NCI-H1694 (cell line): ENCODE data around the gene PSMD8.
"Not testable (repeated sequence)": the region's sequence is repeated elsewhere in the genome, so short reads cannot be mapped to it uniquely, and the experiment has no call there.

Source experiments
- DNase-seq: peaks from one replicate; lab custom pipeline; 2025; lab: John Stamatoyannopoulos, UW

PSMD8 gene

DNA sequence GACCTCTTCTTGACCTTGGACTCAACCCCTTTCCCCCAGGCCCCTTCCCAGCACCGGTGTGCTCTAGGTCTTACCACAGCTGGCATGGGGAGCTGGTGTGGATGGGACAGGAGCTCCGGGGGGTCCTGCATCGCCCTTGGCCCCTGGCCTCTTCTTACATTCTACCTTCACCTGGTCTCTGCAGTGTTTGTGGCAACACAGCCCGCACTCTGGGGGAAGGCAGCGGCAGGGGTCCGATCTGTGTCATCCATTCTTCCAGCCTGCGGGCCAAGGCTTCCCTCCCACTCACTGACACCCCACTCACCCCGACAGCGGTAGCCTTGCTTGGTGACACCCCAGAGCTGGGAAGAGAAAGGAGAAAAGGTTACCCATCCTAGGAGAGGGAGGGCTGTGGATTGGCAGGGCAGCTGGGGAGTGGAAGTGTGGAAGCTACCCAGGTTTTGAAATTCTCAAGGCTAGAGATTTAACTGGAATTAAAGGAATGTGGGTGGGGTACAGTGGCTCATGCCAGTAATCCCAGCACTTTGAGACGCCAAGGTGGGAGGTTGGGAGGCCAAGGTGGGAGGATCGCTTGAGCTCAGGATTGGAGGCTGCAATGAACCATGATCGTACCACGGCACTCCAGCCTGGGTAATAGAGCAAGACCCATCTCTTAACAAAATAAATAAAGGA, 36.8 kb downstream of the PSMD8 start:
- no peak for DNase-seq

DNA sequence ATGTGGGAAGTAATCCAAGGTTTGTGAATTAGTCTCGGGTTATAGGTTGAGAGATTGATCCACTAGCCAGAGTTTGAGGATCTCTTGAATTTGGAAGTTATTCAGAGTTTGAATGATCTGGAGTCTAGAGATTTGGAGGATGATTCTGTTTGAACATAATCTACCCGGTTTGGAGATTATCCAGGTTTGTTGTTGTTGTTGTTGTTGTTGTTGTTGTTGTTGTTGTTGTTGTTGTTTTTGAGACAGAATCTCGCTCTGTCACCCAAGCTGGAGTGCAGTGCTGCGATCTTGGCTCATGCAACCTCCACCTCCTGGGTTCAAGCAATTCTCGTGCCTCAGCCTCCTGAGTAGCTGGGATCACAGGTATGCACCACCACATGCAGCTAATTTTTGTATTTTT, 37.5 kb downstream of the PSMD8 start:
- not testable (repeated sequence) for DNase-seq

DNA sequence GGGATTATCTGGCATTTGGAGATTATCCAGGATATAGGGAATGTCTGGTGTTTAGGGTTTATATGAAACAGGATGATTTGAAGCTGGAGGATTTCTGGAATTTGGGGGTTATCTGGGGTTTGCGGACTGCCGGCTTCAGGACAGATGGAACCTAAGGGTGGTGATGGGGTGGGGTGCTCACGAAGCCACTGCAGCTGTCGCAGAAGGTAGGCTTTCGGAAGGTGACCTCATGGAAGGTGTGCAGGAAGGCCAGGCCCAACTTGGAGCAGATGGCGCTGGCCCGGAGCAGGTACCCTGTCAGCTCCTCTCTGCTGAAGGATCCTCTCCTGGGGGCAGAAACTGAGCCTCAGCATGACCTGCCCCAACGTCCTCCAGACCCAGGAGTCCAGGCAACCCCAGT, 38.1 kb downstream of the PSMD8 start:
- no peak for DNase-seq

DNA sequence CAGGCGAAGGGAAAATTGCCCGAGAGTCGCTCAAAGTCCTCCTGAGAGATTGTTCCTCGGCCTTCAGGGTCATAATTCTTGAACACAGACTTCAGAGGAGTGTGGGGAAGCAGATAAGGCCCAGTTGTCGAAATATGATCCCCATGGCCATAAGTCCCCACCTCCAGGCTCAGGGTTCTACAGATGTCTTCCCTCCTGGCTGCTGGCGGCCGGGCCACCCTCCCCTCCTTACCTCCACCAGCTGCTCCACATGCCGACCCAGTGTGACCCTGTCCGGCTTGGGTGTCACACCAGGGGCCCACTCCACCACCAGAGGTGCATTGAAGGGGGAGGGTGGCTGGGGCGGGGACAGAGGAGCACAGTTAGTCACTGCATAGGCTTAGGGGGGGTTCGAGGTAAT, 38.6 kb downstream of the PSMD8 start:
- no peak for DNase-seq

DNA sequence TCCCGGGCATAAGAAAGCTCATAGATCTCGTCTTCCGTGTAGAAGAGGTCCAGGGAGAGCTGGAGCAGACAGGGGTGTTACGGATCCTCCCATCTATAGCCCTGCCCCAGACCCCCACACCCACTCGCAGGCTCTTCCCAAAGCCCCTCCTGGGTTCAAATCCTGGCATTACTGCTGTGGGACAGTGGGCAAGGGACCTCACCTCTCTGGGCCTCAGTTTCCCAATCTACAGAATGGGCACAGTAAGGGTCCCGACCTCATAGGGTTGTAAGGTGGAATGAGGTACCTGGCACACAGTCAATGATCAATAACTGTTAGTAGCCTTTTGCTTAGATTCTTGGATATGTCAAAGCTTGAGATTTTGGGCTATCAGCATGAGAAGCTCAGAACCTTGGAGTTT, 39.0 kb downstream of the PSMD8 start:
- no peak for DNase-seq

DNA sequence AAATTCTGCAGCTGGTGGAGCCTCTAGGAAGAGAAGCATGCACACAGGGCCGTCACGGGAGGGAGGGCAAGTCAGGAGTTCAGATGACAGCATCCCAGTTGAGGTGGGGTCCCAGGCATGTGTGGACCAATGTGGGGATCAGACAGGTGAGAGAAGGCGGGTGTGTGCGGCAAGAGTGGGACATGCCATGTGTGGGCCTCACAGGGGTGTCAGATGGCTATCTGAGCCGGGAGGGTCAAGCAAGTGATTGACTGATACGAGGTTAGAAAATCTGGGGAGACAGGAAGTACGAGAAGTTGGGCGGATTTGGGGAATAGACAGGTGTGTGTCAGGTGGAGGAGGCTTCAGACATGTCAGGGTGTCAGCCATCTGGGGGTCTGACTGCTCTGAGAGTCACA, 42.8 kb downstream of the PSMD8 start:
- DNase-seq, result no peak

DNA sequence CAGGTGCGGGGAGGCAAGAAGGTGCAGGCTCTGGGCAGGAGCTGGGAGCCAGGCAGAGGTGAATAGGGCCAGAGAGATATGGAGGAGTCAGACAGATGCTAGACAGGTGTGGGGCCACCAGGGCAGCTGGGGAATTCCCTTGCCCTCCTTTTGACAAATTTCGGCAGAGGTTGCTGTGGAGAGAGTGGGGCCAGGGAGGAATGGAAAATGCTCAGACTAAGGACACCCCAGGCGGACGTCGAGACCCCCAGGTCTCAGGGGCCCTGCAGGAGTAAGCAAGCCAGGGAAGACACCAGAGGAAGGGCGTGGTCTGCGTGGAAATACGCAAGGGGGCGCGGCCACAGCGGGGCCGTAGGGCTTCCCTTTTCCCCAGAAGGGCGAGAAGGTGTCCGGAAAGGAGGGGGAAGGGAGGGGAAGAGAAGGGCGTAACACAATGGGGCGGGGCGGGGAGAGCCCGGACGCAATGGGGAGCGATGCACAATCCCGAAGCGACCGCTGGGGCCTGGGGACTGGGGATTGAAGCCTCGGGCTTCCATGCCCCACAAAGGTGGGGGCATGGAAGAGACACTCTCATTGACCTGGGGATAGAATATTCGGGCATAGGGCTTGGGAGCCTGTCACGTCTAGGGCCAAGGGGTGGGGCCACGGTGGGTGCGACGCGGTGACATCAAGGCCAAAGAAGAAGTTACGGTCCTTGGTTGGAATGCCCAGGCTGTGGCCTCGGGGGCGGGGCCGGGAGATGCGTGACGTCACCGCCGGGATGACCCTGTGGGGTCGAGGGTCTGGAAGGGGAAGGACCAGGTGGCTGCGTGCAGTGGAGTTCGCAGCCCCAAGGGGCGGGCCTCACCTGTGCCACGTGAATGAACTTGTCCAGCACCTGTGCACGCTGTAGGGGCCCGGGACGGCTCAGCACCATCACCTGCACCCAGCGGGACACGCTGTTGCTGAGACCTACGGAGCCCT, 43.5 kb downstream of the PSMD8 start:
- no peak for DNase-seq

DNA sequence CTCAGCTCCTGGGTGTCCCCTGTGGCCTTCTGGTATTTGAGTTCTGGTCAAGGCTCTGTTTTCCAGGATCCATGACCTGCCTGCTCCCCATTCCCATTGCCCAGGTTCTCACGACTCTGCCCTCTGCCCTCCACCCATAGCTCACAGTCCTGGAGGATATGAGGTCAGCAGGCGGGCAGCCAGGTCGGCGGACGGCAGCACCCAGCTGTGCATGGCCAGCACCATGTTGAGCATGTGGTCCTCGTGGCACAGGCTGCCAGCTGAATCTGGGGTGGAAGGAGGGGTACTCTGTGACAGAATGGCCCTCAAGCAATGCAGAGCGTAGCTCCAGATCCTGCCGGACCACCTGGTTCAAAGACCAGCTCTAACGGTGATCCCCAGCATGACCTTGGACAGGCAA, 46.6 kb downstream of the PSMD8 start:
- DNase-seq, result no peak

DNA sequence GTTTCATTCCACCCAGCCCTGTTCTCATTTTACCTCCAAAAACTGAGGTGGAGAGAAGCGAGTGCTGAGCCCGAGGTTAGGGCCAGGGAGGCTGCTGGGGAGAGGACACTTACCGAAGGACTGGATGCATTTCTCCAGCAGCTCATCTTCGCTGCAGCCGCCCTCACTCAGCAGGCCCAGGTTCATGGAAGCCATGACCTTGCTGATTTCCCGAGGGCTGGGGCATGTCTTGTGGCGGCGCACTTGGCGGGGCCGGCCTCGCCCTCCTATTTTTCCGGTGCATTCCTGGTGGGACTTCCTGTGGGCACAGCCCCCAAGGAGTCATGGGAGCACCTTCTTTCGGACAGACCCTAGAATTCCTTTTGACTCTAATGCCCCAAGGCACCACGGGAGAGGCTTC, 47.5 kb downstream of the PSMD8 start:
- DNase-seq, result no peak

DNA sequence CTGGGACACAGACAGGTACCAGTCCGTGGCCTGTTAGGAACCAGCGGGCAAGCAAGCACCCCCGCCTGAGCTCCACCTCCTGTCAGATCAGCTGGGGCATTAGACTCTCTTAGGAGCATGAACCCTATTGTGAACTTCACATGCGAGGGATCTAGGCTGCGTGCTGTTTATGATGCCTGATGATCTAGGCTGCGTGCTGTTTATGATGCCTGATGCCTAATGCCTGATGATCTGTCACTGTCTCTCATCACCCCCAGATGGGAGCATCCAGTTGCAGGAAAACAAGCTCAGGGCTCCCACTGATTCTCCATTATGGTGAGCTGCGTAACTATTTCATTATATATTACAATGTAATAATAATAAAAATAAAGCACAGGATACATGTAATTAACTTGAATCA, 48.1 kb downstream of the PSMD8 start:
- no peak for DNase-seq

DNA sequence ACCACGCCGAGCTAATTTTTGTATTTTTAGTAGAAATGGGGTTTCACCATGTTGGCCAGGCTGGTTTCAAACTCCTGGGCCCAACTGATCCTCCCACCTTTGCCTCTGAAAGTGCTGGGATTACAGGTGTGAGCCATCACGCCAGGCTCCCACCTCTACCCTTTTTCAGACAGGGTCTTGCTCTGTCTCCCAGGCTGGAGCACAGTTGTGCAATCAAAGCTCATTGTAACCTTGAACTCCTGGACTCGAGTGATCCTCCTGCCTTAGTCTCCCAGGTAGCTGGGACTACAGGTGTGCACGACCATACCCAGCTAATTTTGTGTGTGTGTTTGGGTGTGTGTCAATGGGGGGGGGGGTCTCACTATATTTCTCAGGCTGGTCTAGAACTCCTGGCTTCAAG, 49.9 kb downstream of the PSMD8 start:
- no peak for DNase-seq

DNA sequence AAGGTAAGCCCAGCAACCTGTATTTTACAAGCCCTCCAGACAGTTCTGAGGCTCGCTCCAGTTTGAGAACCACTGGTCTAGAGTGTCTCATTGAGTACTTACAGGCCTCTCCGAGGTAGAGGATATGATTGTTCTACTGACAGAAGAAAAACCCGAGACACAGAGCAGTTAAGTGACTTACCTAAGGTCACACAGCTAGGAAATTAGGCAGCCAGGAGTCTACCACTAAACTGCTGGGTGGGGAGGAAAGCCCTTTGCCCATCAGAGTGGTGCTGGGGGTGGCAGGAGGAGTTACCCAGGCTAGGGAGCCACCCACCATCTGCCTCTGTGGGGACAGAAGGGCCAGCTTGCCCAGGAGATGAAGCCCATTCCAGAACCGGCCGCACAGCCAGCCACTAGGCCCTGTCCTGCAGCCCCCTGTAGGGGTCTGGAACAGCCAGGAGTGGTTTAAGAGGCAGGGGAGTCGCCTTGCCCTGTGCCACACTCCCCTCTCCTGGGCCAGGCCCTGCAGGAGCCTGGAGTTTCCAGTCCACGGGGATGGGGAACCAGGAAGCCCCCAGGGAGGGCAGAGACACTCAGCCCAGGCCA, 50.9 kb downstream of the PSMD8 start:
- no peak for DNase-seq

DNA sequence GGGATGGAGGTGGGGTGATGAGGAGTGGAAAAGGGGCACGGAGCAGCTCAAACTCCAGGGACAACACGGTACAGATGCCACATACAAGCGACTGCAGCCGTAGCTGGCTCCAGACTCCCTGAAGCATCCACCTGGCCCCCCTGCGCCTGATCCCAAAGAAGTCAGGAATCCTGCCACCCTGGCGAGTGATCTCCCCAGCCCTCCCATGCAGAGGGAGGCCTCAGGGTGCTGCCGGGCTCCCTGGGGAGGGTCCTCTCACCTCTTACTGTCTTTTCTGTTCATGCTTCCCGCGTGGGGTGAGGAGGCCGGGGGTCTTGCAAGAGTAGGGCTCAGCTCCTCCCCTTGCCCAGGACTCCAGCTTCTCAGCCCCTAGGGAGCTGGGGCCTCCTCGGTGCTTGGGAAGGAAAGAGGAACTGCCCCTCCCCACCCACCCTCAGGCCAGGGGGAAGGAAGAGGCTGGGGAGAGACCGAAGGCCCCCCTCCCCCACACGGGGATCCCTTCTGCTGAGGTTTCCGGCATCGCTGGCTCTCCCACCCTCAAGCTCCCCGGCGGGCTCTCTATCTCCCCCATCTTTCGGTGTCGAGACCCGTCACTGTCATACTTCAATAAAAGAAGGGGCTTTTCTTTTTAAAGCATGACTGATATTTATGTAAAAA, 51.6 kb downstream of the PSMD8 start, which contains the start of gene RASGRP4:
RASGRP4 (minus strand) TSS at position 410 of the 657 bp plus-strand sequence; CDS start at position 282, 128 bp downstream.
- DNase-seq, result no peak

DNA sequence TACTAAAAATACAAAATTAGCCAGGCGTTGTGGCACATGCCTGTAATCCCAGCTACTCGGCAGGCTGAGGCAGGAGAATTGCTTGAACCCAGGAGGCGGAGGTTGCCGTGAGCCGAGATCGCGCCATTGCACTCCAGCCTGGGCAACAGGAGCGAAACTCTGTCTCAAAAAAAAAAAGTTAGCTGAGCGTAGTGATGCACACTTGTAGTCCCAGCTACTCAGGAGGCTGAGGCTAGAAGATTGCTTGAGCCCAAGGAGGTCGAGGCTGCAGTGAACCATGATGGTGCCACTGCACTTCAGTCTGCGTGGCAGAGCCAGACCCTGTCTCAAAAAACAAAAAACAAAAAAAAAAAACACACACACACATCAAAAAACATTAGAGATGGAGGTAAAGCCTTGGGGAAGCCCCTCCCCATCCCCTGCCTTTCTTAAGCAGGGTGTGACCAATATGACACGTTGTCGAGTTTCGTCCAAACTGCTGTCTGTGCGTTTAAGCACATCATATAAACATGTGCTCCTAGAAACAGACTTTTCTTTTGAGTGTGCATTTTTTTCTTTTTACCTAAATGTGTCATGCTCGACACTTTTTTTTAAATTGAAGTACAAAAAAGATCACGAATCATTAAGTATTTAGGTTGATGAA, 52.8 kb downstream of the PSMD8 start:
- DNase-seq, result not testable (repeated sequence)

DNA sequence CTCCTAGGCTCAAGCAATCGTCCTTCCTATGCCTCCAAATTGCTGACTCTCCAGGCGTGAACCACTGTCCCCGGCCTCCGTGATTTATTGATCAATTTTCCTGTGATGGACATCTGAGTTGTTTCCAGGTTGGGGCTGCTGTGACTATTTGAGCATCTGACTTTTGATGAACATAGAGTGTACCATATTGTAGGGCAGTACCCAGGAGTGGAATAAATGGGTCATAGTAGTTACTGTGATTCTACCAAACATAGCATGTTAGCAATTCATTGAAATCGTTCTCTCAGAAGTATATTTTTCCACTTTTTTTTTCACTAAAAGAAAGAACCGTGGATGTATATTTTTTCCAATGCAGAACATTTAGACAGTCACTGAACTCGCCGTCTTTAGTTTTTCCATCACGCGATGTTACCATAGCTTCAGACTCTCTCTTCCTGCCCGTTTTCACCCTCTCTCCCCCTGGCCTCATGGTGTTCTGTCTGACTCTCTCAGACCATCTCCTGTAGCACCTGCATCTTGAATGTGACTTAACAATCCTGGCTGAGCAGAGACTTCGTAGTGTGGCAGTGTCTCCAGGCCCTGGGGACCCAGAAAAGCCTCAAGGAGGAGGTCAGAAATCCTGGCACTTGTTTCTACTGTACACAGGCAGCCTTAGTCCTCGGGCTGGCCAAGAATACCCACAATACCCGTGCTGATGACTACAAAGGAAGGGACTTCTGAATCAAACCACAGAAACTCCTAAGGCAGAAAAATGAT, 54.9 kb downstream of the PSMD8 start:
- DNase-seq, result no peak

DNA sequence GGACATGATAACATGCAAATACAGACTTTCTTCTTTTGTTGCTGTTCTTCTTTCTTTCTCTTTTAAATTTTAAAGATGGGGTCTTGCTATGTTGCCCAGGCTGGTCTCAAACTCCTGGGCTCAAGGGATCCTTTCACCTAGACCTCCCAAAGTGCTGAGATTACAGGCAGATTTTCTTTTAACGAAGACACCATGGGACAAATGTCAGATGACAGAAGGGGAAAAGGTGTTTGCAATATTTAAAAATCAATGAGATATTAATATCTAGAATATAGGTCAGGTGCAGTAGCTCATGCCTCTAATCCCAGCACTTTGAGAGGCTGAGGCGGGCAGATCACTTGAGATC, 55.4 kb downstream of the PSMD8 start:
- DNase-seq, result no peak

DNA sequence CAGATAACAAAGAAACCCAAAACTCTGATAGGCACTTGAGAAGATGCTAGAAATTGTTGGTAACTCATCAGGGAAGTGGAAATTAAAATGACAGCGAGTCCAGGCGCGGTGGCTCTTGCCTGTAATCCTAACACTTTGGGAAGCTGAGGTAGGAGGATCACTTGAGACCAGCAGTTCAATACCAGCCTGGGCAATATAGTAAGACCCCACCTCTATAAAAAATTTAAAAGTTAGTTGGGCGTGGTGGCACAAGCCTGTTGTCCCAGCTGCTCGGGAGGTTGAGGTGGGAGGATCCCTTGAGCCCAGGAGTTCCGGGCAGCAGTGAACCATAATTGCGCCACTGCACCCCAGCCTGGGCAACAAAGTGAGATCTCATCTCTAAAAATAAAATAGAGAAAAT, 56.6 kb downstream of the PSMD8 start:
- DNase-seq, result no peak

DNA sequence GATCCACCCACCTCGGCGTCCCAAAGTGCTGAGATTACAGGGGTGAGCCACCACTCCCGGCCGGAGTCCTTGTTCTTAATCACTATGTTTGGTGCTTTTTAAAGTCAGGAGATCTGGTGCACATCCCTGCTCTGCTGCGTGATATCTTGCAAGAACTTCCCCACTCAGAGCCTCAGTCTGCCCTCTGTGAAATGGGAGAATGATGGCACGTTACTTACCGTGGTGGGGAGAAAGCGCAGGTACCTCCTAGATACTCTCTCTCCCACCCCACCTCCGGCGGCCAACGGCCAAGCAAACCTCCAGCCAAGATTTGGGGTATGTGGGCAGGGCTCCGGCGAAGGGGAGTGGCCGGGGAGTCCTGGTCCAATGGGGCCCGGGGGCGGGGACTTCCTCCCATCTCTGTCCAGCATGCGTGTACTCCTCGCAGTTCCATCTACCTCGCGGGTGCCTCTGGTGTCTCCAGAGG, 58.9 kb downstream of the PSMD8 start, which contains the start of gene RYR1:
RYR1 (plus strand) TSS at position 424 of the 466 bp plus-strand sequence. CDS start 139 bp downstream, outside the sequence.
- DNase-seq, result no peak
